Endodermal cell (in vitro differentiated cells): ENCODE measurements around the gene MFNG. TPM values are rescaled to one million over a fixed set of nuclear protein-coding genes. Genes with fewer than 3 reads are reported as not detected.

Source experiments
- DNase-seq: peaks from one replicate; pipeline ENCODE4 v3.0.0-alpha.2; 2017
- H3K27ac ChIP-seq: 2 replicates; pipeline ENCODE4 v1.5.1; 2013; ENCODE audit warnings: mild to moderate bottlenecking, low read depth, low read length, moderate library complexity
- H3K27me3 ChIP-seq: 2 replicates; pipeline ENCODE4 v1.6.1; 2013; ENCODE audit warnings: mild to moderate bottlenecking, low read length, moderate library complexity; ENCODE audit not compliant: insufficient read depth, control insufficient read depth, poor library complexity, severe bottlenecking
- H3K36me3 ChIP-seq: 2 replicates; pipeline ENCODE4 v1.7.0; 2013; ENCODE audit warnings: mild to moderate bottlenecking, low read length, moderate library complexity; ENCODE audit not compliant: control insufficient read depth, insufficient read depth
- H3K4me1 ChIP-seq: one replicate; pipeline ENCODE4 v1.7.0; 2013; ENCODE audit warnings: low read length; ENCODE audit not compliant: control insufficient read depth, insufficient read depth
- H3K4me3 ChIP-seq: 2 replicates; pipeline ENCODE4 v1.5.1; 2013; ENCODE audit warnings: mild to moderate bottlenecking, low read length, moderate library complexity
- H3K9ac ChIP-seq: 2 replicates; pipeline ENCODE4 v1.6.1; 2013; ENCODE audit warnings: mild to moderate bottlenecking, low read length, moderate library complexity; ENCODE audit not compliant: poor library complexity, severe bottlenecking; ENCODE audit errors: extremely low read depth
- H3K9me3 ChIP-seq: 2 replicates; pipeline ENCODE4 v1.6.1; 2013; ENCODE audit warnings: mild to moderate bottlenecking, low read length, moderate library complexity; ENCODE audit not compliant: control insufficient read depth
- H3K27ac Mint-ChIP-seq: 2 replicates; pipeline ENCODE4 v1.8.0; 2020; ENCODE audit warnings: mixed read lengths
- H3K27me3 Mint-ChIP-seq: 2 replicates; pipeline ENCODE4 v1.8.0; 2021; ENCODE audit warnings: mild to moderate bottlenecking, mixed read lengths; ENCODE audit not compliant: insufficient read depth
- H3K36me3 Mint-ChIP-seq: 2 replicates; pipeline ENCODE4 v1.8.0; 2020; ENCODE audit warnings: low read depth, mixed read lengths
- H3K4me1 Mint-ChIP-seq: 2 replicates; pipeline ENCODE4 v1.8.0; 2020; ENCODE audit warnings: mixed read lengths
- H3K4me3 Mint-ChIP-seq: 2 replicates; pipeline ENCODE4 v1.8.0; 2020; ENCODE audit warnings: mild to moderate bottlenecking, moderate library complexity, mixed read lengths
- H3K9me3 Mint-ChIP-seq: 2 replicates; pipeline ENCODE4 v1.8.0; 2020; ENCODE audit warnings: mild to moderate bottlenecking, mixed read lengths
- WGBS, 2 experiments: methylation state at CpG; one replicate each; pipeline versions ENCODE4 v1.1.5 to v1.1.7; 2013; ENCODE audit warnings: missing lambda C conversion rate in 2 of 2, mixed read lengths in 1 of 2; ENCODE audit not compliant: insufficient coverage in 1 of 2, insufficient read length in 1 of 2; 5-methylcytosine and 5-hydroxymethylcytosine counted together
- total RNA-seq, 2 donors: library from RNA; stranded (reverse); fragmentation: NEBNext Ultra II Directional in 1 of 2; extraction: Animal tissue kit (Norgen Biotek cat#: 25700) in 1 of 2; gene quantifications; 2 replicates in 1 of 2; 3 replicates in 1 of 2; pipeline ENCODE4 v1.2.1, GENCODE V29; 2021
- TF ChIP-seq, protein P1 (sequence below): fragments of 200-600 bp; sonication (generic); conservative IDR thresholded peaks from 2 replicates; pipeline ENCODE4 v1.5.0; 2021; ENCODE audit warnings: antibody characterized with exemption, mild to moderate bottlenecking

Gene MFNG
- total RNA-seq, 2 donors from 2014 or later, result 1.9 to 6.6 TPM

- H3K4me3 Mint-ChIP-seq, result peak within 1 kb of the TSS; percentile 57
- Histone ChIP-seq H3K4me3 (peak within 1 kb of the TSS; percentile 77), H3K27me3 (peaks cover 34% of the 10 kb centered on the region), H3K36me3 (no peaks in the 10 kb centered on the region), H3K4me1 (no peaks in the 10 kb centered on the region), H3K9ac (no peak within 1 kb of the TSS), H3K27ac (no peak within 1 kb of the TSS), H3K9me3 (no peaks in the 10 kb centered on the region)
- 6 to 14% methylated on average over 25 to 99 of the region's 99 CpGs for WGBS, 2 experiments
- no peak within 1 kb of the TSS for H3K27ac Mint-ChIP-seq
- DNase-seq, result peak; percentile 78
- peaks cover 30% of the 10 kb centered on the region for H3K27me3 Mint-ChIP-seq
- peaks cover 17% of the 10 kb centered on the region for H3K36me3 Mint-ChIP-seq
- TF ChIP-seq, protein P1, sequence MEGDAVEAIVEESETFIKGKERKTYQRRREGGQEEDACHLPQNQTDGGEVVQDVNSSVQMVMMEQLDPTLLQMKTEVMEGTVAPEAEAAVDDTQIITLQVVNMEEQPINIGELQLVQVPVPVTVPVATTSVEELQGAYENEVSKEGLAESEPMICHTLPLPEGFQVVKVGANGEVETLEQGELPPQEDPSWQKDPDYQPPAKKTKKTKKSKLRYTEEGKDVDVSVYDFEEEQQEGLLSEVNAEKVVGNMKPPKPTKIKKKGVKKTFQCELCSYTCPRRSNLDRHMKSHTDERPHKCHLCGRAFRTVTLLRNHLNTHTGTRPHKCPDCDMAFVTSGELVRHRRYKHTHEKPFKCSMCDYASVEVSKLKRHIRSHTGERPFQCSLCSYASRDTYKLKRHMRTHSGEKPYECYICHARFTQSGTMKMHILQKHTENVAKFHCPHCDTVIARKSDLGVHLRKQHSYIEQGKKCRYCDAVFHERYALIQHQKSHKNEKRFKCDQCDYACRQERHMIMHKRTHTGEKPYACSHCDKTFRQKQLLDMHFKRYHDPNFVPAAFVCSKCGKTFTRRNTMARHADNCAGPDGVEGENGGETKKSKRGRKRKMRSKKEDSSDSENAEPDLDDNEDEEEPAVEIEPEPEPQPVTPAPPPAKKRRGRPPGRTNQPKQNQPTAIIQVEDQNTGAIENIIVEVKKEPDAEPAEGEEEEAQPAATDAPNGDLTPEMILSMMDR, result no peak
- peaks cover 3% of the 10 kb centered on the region for H3K9me3 Mint-ChIP-seq
- H3K4me1 Mint-ChIP-seq, result peaks cover 6% of the 10 kb centered on the region
Observed at GRCh38 chr22:37519268-37520195, 33.3 kb upstream of the MFNG start, which contains the start of gene CARD10. Gene CARD10, minus strand, starts transcription at chr22:37519415. Its CDS starts 215 bp downstream, at chr22:37519200.

- peaks cover 29% of the 10 kb centered on the region for H3K27me3 Mint-ChIP-seq
Observed at GRCh38 chr22:37518509-37519267, 32.5 kb upstream of the MFNG start.

More at GRCh38 chr22:37518509-37519267, 32.5 kb upstream of the MFNG start:
- 14 to 54% methylated on average over 3 to 63 of the region's 63 CpGs for WGBS, 2 experiments
- Mint-ChIP-seq H3K9me3 (peaks cover 3% of the 10 kb centered on the region), H3K4me3 (peak overlapping the region; percentile 57), H3K36me3 (peaks cover 23% of the 10 kb centered on the region), H3K4me1 (peaks cover 6% of the 10 kb centered on the region), H3K27ac (no peak overlapping the region)
- Histone ChIP-seq H3K27ac (no peak overlapping the region), H3K9ac (no peak overlapping the region), H3K36me3 (no peaks in the 10 kb centered on the region), H3K9me3 (no peaks in the 10 kb centered on the region), H3K4me1 (no peaks in the 10 kb centered on the region), H3K4me3 (peak overlapping the region; percentile 77), H3K27me3 (peaks cover 34% of the 10 kb centered on the region)
- TF ChIP-seq, protein P1, result no peak
- peak; percentile 77 for DNase-seq
